Right atrium auricular region (tissue), 2 donors: Measurements from ENCODE around the gene TAF3. TPM values are rescaled to one million over a fixed set of nuclear protein-coding genes. Genes with fewer than 3 reads are reported as not detected.
"Not testable (repeated sequence)": the region's sequence is repeated elsewhere in the genome, so short reads cannot be mapped to it uniquely, and the experiment has no call there.

Experiments
- DNase-seq: peaks from one replicate; pipeline ENCODE4 v3.0.0-alpha.2; 2019; ENCODE audit warnings: low spot score
- H3K27ac ChIP-seq, 2 donors: fragments of 200-600 bp; sonication (generic); 1 replicate in 1 of 2; 2 replicates in 1 of 2; pipeline ENCODE4 v1.5.1; 2016 to 2019
- H3K27me3 ChIP-seq, 2 donors: fragments of 200-600 bp; sonication (generic); one replicate each; pipeline versions ENCODE4 v1.5.1 to v1.6.0; 2017 to 2019
- H3K36me3 ChIP-seq: fragments of 200-600 bp; sonication (generic); one replicate; pipeline ENCODE4 v1.5.1; 2016
- H3K4me1 ChIP-seq, 2 donors: fragments of 200-600 bp; sonication (generic); one replicate each; pipeline versions ENCODE4 v1.5.1 to v1.6.0; 2017 to 2019
- H3K4me3 ChIP-seq, 2 donors: fragments of 200-600 bp; sonication (generic); 1 replicate in 1 of 2; 2 replicates in 1 of 2; pipeline ENCODE4 v1.5.1; 2017 to 2019; ENCODE audit warnings: mild to moderate bottlenecking in 1 of 2, moderate library complexity in 1 of 2
- H3K9me3 ChIP-seq, 2 donors: fragments of 200-600 bp; sonication (generic); one replicate each; pipeline ENCODE4 v1.5.1; 2019
- CTCF ChIP-seq, 2 donors: fragments of 200-600 bp; sonication (generic); IDR thresholded peaks; one replicate each; pipeline ENCODE4 v1.5.1; 2019; ENCODE audit warnings: antibody characterized with exemption in 2 of 2
- total RNA-seq, 2 donors: library from RNA; depleted of rRNA; stranded (reverse); fragments of >200 nt; gene quantifications; one replicate each; pipeline ENCODE4 v1.1.0, GENCODE V29; 2016

TAF3 gene, protein sequence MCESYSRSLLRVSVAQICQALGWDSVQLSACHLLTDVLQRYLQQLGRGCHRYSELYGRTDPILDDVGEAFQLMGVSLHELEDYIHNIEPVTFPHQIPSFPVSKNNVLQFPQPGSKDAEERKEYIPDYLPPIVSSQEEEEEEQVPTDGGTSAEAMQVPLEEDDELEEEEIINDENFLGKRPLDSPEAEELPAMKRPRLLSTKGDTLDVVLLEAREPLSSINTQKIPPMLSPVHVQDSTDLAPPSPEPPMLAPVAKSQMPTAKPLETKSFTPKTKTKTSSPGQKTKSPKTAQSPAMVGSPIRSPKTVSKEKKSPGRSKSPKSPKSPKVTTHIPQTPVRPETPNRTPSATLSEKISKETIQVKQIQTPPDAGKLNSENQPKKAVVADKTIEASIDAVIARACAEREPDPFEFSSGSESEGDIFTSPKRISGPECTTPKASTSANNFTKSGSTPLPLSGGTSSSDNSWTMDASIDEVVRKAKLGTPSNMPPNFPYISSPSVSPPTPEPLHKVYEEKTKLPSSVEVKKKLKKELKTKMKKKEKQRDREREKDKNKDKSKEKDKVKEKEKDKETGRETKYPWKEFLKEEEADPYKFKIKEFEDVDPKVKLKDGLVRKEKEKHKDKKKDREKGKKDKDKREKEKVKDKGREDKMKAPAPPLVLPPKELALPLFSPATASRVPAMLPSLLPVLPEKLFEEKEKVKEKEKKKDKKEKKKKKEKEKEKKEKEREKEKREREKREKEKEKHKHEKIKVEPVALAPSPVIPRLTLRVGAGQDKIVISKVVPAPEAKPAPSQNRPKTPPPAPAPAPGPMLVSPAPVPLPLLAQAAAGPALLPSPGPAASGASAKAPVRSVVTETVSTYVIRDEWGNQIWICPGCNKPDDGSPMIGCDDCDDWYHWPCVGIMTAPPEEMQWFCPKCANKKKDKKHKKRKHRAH
- total RNA-seq: 1 to 10 TPM; 4.6 to 6.1 TPM

DNA sequence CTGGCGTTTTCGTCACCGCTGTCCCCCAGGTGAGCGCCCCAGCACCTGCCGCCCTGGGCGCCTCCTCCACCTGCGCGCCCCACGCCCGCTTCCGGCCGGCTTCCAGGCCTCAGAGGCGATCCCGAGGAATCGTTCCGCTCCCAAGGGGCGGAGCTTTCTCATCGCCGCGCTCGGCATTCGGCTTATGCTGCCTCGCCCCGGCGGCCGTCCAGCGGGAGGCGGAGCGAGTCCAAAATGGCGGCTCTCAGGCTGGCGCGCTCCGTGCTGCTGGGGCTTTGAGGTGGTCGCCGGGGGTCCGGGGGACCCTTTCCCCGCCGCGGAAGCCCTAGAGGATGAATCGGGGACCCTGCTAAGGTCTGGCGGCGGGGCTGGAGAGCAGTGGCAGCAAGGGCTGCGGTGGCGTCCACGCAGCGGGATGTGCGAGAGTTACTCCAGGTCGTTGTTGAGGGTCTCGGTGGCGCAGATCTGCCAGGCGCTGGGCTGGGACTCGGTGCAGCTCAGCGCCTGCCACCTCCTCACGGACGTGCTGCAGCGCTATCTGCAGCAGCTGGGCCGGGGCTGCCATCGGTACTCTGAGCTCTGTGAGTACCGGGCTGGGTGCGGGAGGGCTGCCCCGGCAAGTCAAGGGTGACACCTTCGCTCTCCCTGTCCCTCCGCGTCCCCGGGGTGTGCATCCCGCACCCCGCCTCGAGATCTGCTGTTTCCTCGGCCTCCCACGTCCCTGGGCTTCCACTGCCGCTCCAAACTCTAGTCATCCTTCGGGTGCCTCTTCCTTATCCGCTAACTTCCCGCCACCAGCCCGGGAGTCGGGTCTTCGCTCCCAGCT, at the start of gene TAF3:
Gene TAF3, plus strand, starts transcription at position 211 of the 826 bp plus-strand sequence. Its CDS starts 205 bp downstream, at position 416.
- Histone ChIP-seq H3K4me3 (peak within 1 kb of the TSS; percentile 83 to 100), H3K36me3 (no peaks in the 10 kb centered on the region), H3K4me1 (peaks cover 0 to 22% of the 10 kb centered on the region in 2 donors), H3K9me3 (no peaks in the 10 kb centered on the region), H3K27me3 (no peaks in the 10 kb centered on the region), H3K27ac (peak within 1 kb of the TSS; percentile 56 to 83)
- peak; percentile 91 for DNase-seq
- TF ChIP-seq CTCF (IDR thresholded peaks at IDR 0.05): no peak

- no peak overlapping the region for H3K27ac ChIP-seq
- no peak for TF ChIP-seq CTCF (IDR thresholded peaks at IDR 0.05)
- H3K9me3 ChIP-seq: no peaks in the 10 kb centered on the region
- H3K4me3 ChIP-seq: no peak overlapping the region
- no peak for DNase-seq
- H3K4me1 ChIP-seq: peaks cover 0 to 5% of the 10 kb centered on the region in 2 donors
- no peaks in the 10 kb centered on the region for H3K27me3 ChIP-seq
- peaks cover 19% of the 10 kb centered on the region for H3K36me3 ChIP-seq
Observed at GRCh38 chr10:7773845-7774801, 44.2 kb upstream of the TAF3 start.

DNA sequence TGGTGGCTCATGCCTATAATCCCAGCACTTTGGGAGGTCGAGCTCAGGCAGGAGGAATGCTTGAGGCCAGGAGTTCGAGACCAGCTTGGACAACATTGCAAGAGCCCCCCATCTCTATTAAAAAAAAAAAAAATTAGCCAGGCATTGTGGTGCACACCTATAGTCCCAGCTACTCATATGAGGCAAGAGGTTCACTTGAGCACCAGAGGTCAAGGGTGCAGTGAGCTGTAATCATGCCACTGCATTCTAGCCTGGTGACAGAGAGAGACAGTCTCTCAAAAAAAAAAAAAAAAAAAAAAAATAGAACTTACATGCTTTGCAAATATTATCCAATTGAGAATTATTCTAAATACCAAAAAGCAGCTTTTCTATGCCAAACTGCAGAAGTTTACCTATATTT, 41.5 kb upstream of the TAF3 start:
- no peak for TF ChIP-seq CTCF (IDR thresholded peaks at IDR 0.05)
- no peak for DNase-seq
- peaks cover 35% of the 10 kb centered on the region for H3K36me3 ChIP-seq

GRCh38 chr10:7782194-7782593, 36.1 kb upstream of the TAF3 start:
- not testable (repeated sequence) for H3K9me3 ChIP-seq, DNase-seq, H3K4me3 ChIP-seq, H3K27me3 ChIP-seq, H3K27ac ChIP-seq
- Histone ChIP-seq H3K36me3 (peaks cover 35% of the 10 kb centered on the region), H3K4me1 (peaks cover 0 to 11% of the 10 kb centered on the region in 2 donors)

More for the DNA sequence above, 41.5 kb upstream of the TAF3 start:
- Histone ChIP-seq H3K4me1 (peaks cover 0 to 5% of the 10 kb centered on the region in 2 donors), H3K4me3 (no peak overlapping the region), H3K9me3 (no peaks in the 10 kb centered on the region), H3K27me3 (no peaks in the 10 kb centered on the region), H3K27ac (no peak overlapping the region)

DNA sequence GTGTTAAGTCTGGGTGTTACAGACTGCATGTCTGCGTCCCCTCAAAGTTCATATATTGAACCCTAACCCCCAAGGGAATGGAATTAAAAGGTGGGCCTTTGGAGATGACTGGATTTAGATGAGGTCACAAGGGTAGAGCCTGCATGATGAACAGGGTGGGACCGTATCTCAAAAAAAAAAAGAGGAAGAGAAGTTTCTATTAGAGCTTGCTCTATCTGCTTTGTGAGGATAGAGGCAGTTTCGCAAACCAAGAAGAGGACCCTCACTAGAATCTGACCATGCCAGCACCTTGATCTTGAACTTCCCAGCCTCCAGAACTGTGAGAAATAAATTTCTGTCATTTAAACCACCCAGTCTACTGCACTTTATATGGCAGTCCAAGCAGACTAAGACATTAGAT, 31.9 kb upstream of the TAF3 start:
- TF ChIP-seq CTCF (IDR thresholded peaks at IDR 0.05): no peak
- DNase-seq: no peak
- H3K9me3 ChIP-seq: no peaks in the 10 kb centered on the region
- H3K27me3 ChIP-seq: no peaks in the 10 kb centered on the region
- H3K27ac ChIP-seq: no peak overlapping the region
- no peak overlapping the region for H3K4me3 ChIP-seq
- no peaks in the 10 kb centered on the region for H3K36me3 ChIP-seq
- H3K4me1 ChIP-seq: peaks cover 0 to 39% of the 10 kb centered on the region in 2 donors
